NT2/D1 (cell line): Measurements from ENCODE around the gene SPAG17.

Experiments used
- DNase-seq: peaks from one replicate; pipeline ENCODE4 v3.0.0-alpha.2; 2011; ENCODE audit warnings: low read depth, low spot score
- H3K27me3 ChIP-seq: 2 replicates; pipeline ENCODE4 v1.6.0; 2011; ENCODE audit warnings: mild to moderate bottlenecking; ENCODE audit not compliant: insufficient read length, insufficient read depth
- H3K36me3 ChIP-seq: 2 replicates; pipeline ENCODE4 v1.6.1; 2011; ENCODE audit warnings: mild to moderate bottlenecking, low read length, mixed read lengths; ENCODE audit not compliant: insufficient read depth, insufficient read length
- H3K4me1 ChIP-seq: 2 replicates; pipeline ENCODE4 v1.5.1; 2011; ENCODE audit not compliant: insufficient read depth, insufficient read length
- H3K4me3 ChIP-seq: 2 replicates; pipeline ENCODE4 v1.5.1; 2011; ENCODE audit warnings: low read depth; ENCODE audit not compliant: insufficient read length
- H3K9ac ChIP-seq: 2 replicates; pipeline ENCODE4 v1.6.0; 2011; ENCODE audit warnings: low read depth; ENCODE audit not compliant: insufficient read length
- H3K9me3 ChIP-seq: 2 replicates; pipeline ENCODE4 v1.5.1; 2011; ENCODE audit warnings: mild to moderate bottlenecking, low read length; ENCODE audit not compliant: insufficient read depth
- SUZ12 ChIP-seq: IDR thresholded peaks from 2 replicates; pipeline ENCODE4 v1.6.1; 2011; ENCODE audit not compliant: insufficient read length, insufficient read depth; ENCODE audit errors: extremely low read depth
- YY1 ChIP-seq: IDR thresholded peaks from 2 replicates; pipeline ENCODE4 v1.6.1; 2011; ENCODE audit not compliant: insufficient read length, insufficient read depth
- ZNF274 ChIP-seq: IDR thresholded peaks from 2 replicates; pipeline ENCODE4 v1.6.1; 2011; ENCODE audit warnings: mild to moderate bottlenecking, low read depth, low read length

SPAG17 gene

DNA sequence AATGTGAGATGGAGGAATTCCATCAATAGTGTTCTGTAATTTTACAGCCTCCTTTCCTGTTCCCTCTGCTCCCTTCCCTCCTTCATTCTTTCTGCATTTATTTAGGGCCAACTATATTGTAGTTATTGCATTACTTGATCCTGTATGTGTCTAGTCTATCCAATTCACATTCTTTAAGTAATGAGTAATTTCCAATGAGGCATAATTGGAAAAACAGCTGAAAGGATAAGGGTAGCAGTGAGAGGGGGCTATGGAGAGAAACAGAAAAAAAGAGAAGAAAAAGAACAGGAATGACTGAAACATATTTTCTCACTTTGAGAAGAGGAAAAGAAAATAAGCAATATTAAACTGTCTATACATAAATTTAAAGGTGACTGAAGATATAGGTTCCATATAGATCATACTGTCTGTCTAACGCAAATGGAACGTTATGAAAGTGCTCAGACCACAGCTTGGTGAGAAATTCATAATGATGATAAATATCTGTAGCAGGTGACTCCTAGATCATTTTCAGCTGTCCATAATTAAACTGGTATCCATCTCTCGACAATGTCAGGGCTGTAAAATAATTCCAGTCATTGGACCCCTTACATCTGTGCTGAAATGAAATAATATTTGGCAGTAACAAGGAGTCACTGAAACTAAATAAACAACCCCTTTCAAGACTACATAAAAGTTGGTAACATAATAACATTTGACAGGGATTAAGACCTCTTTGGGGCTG, 61.8 kb downstream of the SPAG17 start:
- DNase-seq: no peak
- TF ChIP-seq SUZ12 (no peak), YY1 (no peak), ZNF274 (no peak)
- no peaks in the 10 kb centered on the region for H3K9me3 ChIP-seq
- H3K36me3 ChIP-seq: no peaks in the 10 kb centered on the region
- no peak overlapping the region for H3K4me3 ChIP-seq
- peaks cover 4% of the 10 kb centered on the region for H3K4me1 ChIP-seq
- H3K9ac ChIP-seq: no peak overlapping the region
- no peaks in the 10 kb centered on the region for H3K27me3 ChIP-seq

DNA sequence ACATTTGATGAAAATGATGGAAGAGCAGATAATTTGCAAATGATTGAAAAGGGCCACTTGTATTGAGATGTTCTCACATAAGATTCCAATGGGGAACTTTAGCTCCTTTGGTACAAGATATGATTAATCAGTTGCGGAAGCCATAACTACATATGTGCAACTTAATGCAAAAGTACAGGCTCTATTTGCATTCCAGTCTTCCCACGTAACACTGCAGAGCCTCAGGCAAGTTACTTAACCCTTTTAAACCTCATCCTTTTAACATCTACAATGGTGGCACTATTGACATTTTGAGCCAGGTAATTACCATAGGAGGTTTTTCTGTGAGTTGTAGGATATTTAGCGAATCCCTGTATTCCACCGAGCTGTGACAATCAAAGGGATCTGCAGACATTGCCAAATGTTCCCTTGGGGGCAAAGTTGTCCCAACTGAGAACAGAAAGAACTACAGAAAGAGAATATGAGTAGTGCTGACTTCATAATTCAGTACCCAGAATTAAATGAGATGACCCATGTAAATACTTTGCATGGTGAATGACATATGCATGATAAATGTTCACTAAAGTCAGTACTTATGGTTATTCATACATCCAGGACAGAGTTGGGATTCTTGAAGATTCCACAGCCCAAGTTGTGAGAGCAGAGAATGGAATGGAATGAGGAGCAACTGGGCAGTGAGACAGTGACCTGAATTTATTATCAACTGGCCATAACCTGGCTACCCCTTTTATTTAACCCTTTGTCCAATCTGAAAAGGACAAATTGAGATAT, 62.6 kb downstream of the SPAG17 start:
- Histone ChIP-seq H3K36me3 (no peaks in the 10 kb centered on the region), H3K27me3 (no peaks in the 10 kb centered on the region), H3K4me3 (no peak overlapping the region), H3K9me3 (no peaks in the 10 kb centered on the region), H3K4me1 (peaks cover 4% of the 10 kb centered on the region), H3K9ac (no peak overlapping the region)
- no peak for DNase-seq
- no peak for TF ChIP-seq SUZ12

DNA sequence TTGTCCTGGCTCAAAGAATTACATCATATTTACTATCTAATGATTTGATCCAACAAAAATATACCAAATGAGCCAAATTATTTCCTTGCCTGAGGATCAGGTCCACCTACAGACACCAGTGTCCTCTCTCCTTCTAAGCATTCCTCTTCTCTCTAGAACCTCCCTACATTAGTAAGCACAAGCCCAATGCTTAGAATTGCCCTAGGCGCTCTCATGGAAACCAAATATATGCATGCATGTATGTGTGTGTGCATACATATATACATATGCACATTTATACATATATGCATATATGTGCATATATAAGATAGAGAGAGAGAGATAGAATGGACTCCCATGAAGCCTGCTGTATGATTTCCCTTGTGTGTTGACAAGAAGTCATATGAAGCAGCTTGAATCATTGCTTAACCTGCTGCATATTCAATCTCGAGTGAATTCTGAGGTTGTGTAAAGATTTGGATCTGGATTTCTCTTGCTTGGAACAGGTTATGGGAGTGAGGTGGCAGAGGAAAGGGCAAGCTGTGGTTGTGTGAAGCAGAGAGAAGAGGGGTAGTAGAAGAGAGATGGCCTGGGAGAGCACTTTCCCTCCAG, 66.1 kb downstream of the SPAG17 start:
- Histone ChIP-seq H3K4me3 (no peak overlapping the region), H3K27me3 (no peaks in the 10 kb centered on the region), H3K9ac (no peak overlapping the region), H3K9me3 (no peaks in the 10 kb centered on the region), H3K4me1 (peaks cover 4% of the 10 kb centered on the region), H3K36me3 (no peaks in the 10 kb centered on the region)
- no peak for TF ChIP-seq ZNF274
- no peak for TF ChIP-seq SUZ12
- no peak for TF ChIP-seq YY1
- no peak for DNase-seq

- no peak for DNase-seq
- no peaks in the 10 kb centered on the region for H3K36me3 ChIP-seq
- peaks cover 4% of the 10 kb centered on the region for H3K4me1 ChIP-seq
- H3K9me3 ChIP-seq: no peaks in the 10 kb centered on the region
- no peak overlapping the region for H3K4me3 ChIP-seq
- no peak for TF ChIP-seq ZNF274
- TF ChIP-seq YY1: no peak
- TF ChIP-seq SUZ12: no peak
- H3K27me3 ChIP-seq: no peaks in the 10 kb centered on the region
- no peak overlapping the region for H3K9ac ChIP-seq
Observed at GRCh38 chr1:118118469-118118868, 66.6 kb downstream of the SPAG17 start.

DNA sequence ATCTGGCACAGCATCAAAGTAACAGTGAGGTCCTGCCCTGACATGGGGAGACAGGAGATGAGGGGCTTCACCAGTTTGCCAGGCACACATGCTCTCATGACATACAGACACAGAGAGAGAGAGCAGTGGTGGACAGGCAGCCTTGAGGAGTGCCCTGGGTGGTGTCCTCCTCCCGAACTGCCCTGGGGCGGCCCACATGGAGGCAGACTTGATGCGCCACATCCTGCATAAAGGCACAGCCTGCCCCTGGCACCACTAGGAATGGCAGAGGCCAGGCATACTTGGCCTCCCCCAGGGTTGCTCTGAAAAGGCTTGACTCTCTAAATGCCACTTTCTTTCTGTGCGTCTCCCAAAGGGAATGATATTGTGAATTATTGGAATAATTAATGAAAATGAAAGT, 67.5 kb downstream of the SPAG17 start:
- DNase-seq: no peak
- TF ChIP-seq ZNF274 (no peak), YY1 (no peak), SUZ12 (no peak)
- no peaks in the 10 kb centered on the region for H3K36me3 ChIP-seq
- no peak overlapping the region for H3K9ac ChIP-seq
- H3K27me3 ChIP-seq: no peaks in the 10 kb centered on the region
- H3K9me3 ChIP-seq: no peaks in the 10 kb centered on the region
- H3K4me3 ChIP-seq: no peak overlapping the region
- peaks cover 4% of the 10 kb centered on the region for H3K4me1 ChIP-seq

DNA sequence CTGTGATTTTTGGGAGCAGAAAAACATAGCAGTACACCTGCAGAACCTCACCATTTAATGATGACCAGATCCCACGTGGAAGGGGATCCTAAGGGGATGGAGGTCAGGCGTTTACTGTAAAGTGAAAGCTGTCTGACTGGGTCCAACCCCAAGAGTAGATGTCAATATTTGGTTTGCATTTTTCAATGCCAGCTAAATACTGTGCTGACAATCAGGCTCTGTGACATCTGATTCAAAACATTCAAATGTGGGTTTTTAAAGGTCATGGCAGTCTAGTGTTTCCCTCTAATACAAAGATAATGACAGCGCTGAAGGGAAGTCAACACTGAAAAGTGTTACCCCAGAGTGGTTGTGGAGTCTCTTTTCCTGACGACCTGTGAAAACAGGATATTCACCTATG, 68.1 kb downstream of the SPAG17 start:
- no peak overlapping the region for H3K4me3 ChIP-seq
- H3K9ac ChIP-seq: no peak overlapping the region
- no peaks in the 10 kb centered on the region for H3K27me3 ChIP-seq
- H3K4me1 ChIP-seq: peaks cover 4% of the 10 kb centered on the region
- no peaks in the 10 kb centered on the region for H3K9me3 ChIP-seq
- DNase-seq: no peak
- no peaks in the 10 kb centered on the region for H3K36me3 ChIP-seq
- TF ChIP-seq SUZ12 (no peak), ZNF274 (no peak), YY1 (no peak)

DNA sequence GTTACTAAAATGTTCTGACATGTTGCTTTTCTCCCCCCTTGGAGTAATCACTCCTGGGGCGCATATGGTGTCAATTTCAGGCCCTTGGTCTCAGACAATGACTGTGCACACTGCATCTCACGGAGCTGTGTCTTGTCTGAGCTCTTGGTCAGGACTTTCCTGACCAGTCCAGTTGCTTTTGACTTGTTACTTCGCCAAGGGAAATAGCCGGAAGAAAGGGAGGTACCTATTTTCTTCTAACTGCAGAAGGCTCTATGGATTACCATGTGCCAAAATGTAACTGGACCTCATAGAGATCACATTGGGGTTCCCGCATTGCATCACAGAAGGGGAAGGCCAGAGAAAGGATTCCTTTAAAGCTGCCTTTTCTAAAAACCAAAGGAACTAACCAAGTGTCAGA, 68.6 kb downstream of the SPAG17 start:
- H3K27me3 ChIP-seq: no peaks in the 10 kb centered on the region
- H3K4me3 ChIP-seq: no peak overlapping the region
- no peaks in the 10 kb centered on the region for H3K9me3 ChIP-seq
- no peak overlapping the region for H3K9ac ChIP-seq
- no peak for DNase-seq
- H3K4me1 ChIP-seq: peaks cover 3% of the 10 kb centered on the region
- H3K36me3 ChIP-seq: no peaks in the 10 kb centered on the region
- TF ChIP-seq YY1 (no peak), SUZ12 (no peak), ZNF274 (no peak)
